B cell (primary cell): ENCODE results near the gene XYLT1. TPM values are rescaled to one million over a fixed set of nuclear protein-coding genes. Genes with fewer than 3 reads are reported as not detected.
A peak's percentile ranks its signal among the peaks of the same experiment; 100 is the strongest.

Experiments
- ATAC-seq: fragments of 200-7000 bp; cut with Tn5 transposase; one replicate; pipeline ENCODE4 v1.10.0; 2021; ENCODE audit warnings: low read depth, mild to moderate bottlenecking, moderate number of reproducible peaks, moderate library complexity
- CTCF ChIA-PET: fragments of 350-600 bp; sonication (Branson Sonifier 250); formaldehyde crosslinking; loops from one replicate; lab custom pipeline; 2021; ENCODE audit warnings: antibody characterized with exemption, inconsistent platforms; lab: Charles Lee
- POLR2A ChIA-PET: fragments of 350-600 bp; sonication (Branson Sonifier 250); formaldehyde crosslinking; loops from one replicate; lab custom pipeline; 2021; ENCODE audit warnings: antibody characterized with exemption; lab: Charles Lee
- DNase-seq: peaks from one replicate; pipeline ENCODE4 v3.0.0; 2013
- H2AFZ ChIP-seq: 2 replicates; pipeline ENCODE4 v1.6.1; 2012; ENCODE audit warnings: mild to moderate bottlenecking, low read depth, low read length; ENCODE audit not compliant: insufficient read depth, poor library complexity, severe bottlenecking
- H3K27ac ChIP-seq, 2 donors: 1 replicate in 1 of 2; 2 replicates in 1 of 2; pipeline ENCODE4 v1.5.1; 2012 to 2013; ENCODE audit warnings: low read length in 2 of 2, mild to moderate bottlenecking in 2 of 2, moderate library complexity in 1 of 2
- H3K27me3 ChIP-seq, 4 experiments: fragments of 200-600 bp in 1 of 4; sonication (generic) in 1 of 4; replicated peaks in 1 of 4; 1 replicate in 2 of 4; 2 replicates in 2 of 4; pipeline versions ENCODE4 v1.6.1 to v1.7.0; 2013 to 2016; ENCODE audit warnings: low read length in 3 of 4, mild to moderate bottlenecking in 2 of 4, mixed read lengths in 1 of 4, moderate library complexity in 1 of 4; ENCODE audit not compliant: insufficient read depth in 4 of 4, control insufficient read depth in 3 of 4; ENCODE audit errors: control extremely low read depth in 1 of 4
- H3K36me3 ChIP-seq, 2 experiments: replicated peaks in 1 of 2; 1 replicate in 1 of 2; 2 replicates in 1 of 2; pipeline versions ENCODE4 v1.6.1 to v1.7.1; 2013; ENCODE audit warnings: low read length in 1 of 2; ENCODE audit not compliant: insufficient read depth in 2 of 2, control insufficient read depth in 1 of 2; ENCODE audit errors: control extremely low read depth in 1 of 2, extremely low read depth in 1 of 2
- H3K4me1 ChIP-seq, 2 donors: fragments of 200-600 bp in 1 of 2; sonication (generic) in 1 of 2; 1 replicate in 1 of 2; 2 replicates in 1 of 2; pipeline versions ENCODE4 v1.5.1 to v1.6.1; 2013 to 2017; ENCODE audit warnings: low read length in 2 of 2; ENCODE audit not compliant: control insufficient read depth in 2 of 2, insufficient read depth in 2 of 2
- H3K4me2 ChIP-seq: replicated peaks from 2 replicates; pipeline ENCODE3; 2012; ENCODE audit warnings: mild to moderate bottlenecking, low read depth, low read length; ENCODE audit not compliant: poor library complexity, severe bottlenecking
- H3K4me3 ChIP-seq, 5 experiments: fragments of 200-600 bp in 1 of 5; sonication (generic) in 1 of 5; 1 replicate in 3 of 5; 2 replicates in 2 of 5; pipeline versions ENCODE4 v1.5.1 to v1.7.0; 2011 to 2016; ENCODE audit warnings: low read length in 4 of 5, mild to moderate bottlenecking in 4 of 5, low read depth in 2 of 5, control low read depth in 1 of 5, moderate library complexity in 1 of 5; ENCODE audit not compliant: insufficient read depth in 1 of 5; ENCODE audit errors: control extremely low read depth in 1 of 5, extremely low read depth in 1 of 5
- H3K79me2 ChIP-seq: fragments of 200-600 bp; sonication (generic); one replicate; pipeline ENCODE4 v1.6.0; 2016; ENCODE audit warnings: low read length; ENCODE audit not compliant: control insufficient read depth, insufficient read depth
- H3K9ac ChIP-seq: fragments of 200-600 bp; sonication (generic); 2 replicates; pipeline ENCODE4 v1.6.1; 2017; ENCODE audit warnings: mild to moderate bottlenecking, low read length, moderate library complexity
- H3K9me3 ChIP-seq, 3 donors: one replicate each; pipeline versions ENCODE4 v1.6.1 to v1.7.1; 2013; ENCODE audit warnings: low read length in 2 of 3; ENCODE audit not compliant: control insufficient read depth in 2 of 3, insufficient read depth in 1 of 3; ENCODE audit errors: control extremely low read depth in 1 of 3
- H4K20me1 ChIP-seq: 2 replicates; pipeline ENCODE4 v1.6.0; 2012; ENCODE audit warnings: mild to moderate bottlenecking, low read length; ENCODE audit not compliant: insufficient read depth, control insufficient read depth, poor library complexity, severe bottlenecking
- H3K27ac Mint-ChIP-seq: one replicate; pipeline ENCODE4 v1.8.0; 2021; ENCODE audit warnings: mixed read lengths
- H3K27me3 Mint-ChIP-seq: one replicate; pipeline ENCODE4 v1.8.0; 2021; ENCODE audit warnings: mixed read lengths
- H3K4me1 Mint-ChIP-seq: one replicate; pipeline ENCODE4 v1.8.0; 2021; ENCODE audit warnings: mixed read lengths
- H3K4me3 Mint-ChIP-seq: one replicate; pipeline ENCODE4 v1.8.0; 2021; ENCODE audit warnings: mixed read lengths
- H3K9me3 Mint-ChIP-seq: one replicate; pipeline ENCODE4 v1.8.0; 2022; ENCODE audit warnings: mixed read lengths; ENCODE audit not compliant: insufficient read depth
- CTCF ChIP-seq: fragments of 200-600 bp; IDR thresholded peaks from one replicate; pipeline ENCODE4 v1.8.0; 2022; ENCODE audit warnings: antibody characterized with exemption, mild to moderate bottlenecking
- EZH2 ChIP-seq: IDR thresholded peaks from 2 replicates; pipeline ENCODE4 v1.6.1; 2012; ENCODE audit warnings: borderline replicate concordance, low read depth, mild to moderate bottlenecking, moderate library complexity, low read length; ENCODE audit not compliant: insufficient read depth, poor library complexity, severe bottlenecking
- WGBS: methylation state at CpG from one replicate; pipeline ENCODE4 v1.1.5; 2013; ENCODE audit warnings: missing lambda C conversion rate; ENCODE audit not compliant: insufficient coverage; 5-methylcytosine and 5-hydroxymethylcytosine counted together
- intact Hi-C: fragments of 100-400 bp; cut with micrococcal nuclease; formaldehyde crosslinking; loops from one replicate; pipeline ENCODE4 v1.10.0; 2022
- polyA plus RNA-seq: library from polyadenylated mRNA; depleted of rRNA; stranded (reverse); fragments of >200 nt; gene quantifications from 2 replicates; pipeline ENCODE4 v1.2.3, GENCODE V29; 2012
- total RNA-seq, 2 donors: library from RNA; stranded (reverse); fragments of 120-200 nt in 1 of 2; gene quantifications; 1 replicate in 1 of 2; 2 replicates in 1 of 2; pipeline versions ENCODE4 v1.2.3 to v1.2.4, GENCODE V29; 2013 to 2022

The XYLT1 gene
- total and polyA plus RNA-seq, 2 donors (not counting 1 experiment from before 2014, with no cell fraction given) = 8.7 to 59.6 TPM

GRCh38 chr16:17135439-17135838 lies 335.3 kb downstream of the XYLT1 start:
- no peaks in the 10 kb centered on the region for H3K9me3 Mint-ChIP-seq
- peaks cover 9 to 15% of the 10 kb centered on the region in 2 donors for H3K4me1 ChIP-seq
- CTCF ChIA-PET = interaction anchor here (1.3 kb wide), 1 partner anchor 273 kb away, joined by 5 read pairs; no protein-coding TSS in a partner anchor
- no peaks in the 10 kb centered on the region for H3K27me3 Mint-ChIP-seq
- WGBS = 100% methylated on average over 2 of the region's 4 CpGs
- H3K4me3 ChIP-seq = no peak overlapping the region
- POLR2A ChIA-PET = no interaction called here
- DNase-seq = no peak
- no peak overlapping the region for H2AFZ ChIP-seq
- intact Hi-C loops = no loop called here
- H3K27ac ChIP-seq = no peak overlapping the region
- peaks cover 5% of the 10 kb centered on the region for H3K79me2 ChIP-seq
- H3K4me2 ChIP-seq = no peak overlapping the region
- peaks cover 29% of the 10 kb centered on the region for H3K4me1 Mint-ChIP-seq
- no peak overlapping the region for H3K4me3 Mint-ChIP-seq
- no peak overlapping the region for H3K9ac ChIP-seq
- ATAC-seq = no peak
- peaks cover 3 to 86% of the 10 kb centered on the region in 2 experiments for H3K36me3 ChIP-seq
- H3K9me3 ChIP-seq = no peaks in the 10 kb centered on the region
- peaks cover 6% of the 10 kb centered on the region for H4K20me1 ChIP-seq
- no peak overlapping the region for H3K27ac Mint-ChIP-seq
- TF ChIP-seq CTCF = no peak
- no peak for TF ChIP-seq EZH2
- no peaks in the 10 kb centered on the region for H3K27me3 ChIP-seq

GRCh38 chr16:17134586-17134985 lies 336.2 kb downstream of the XYLT1 start:
- no peaks in the 10 kb centered on the region for H3K9me3 Mint-ChIP-seq
- H3K79me2 ChIP-seq = peaks cover 5% of the 10 kb centered on the region
- ChIA-PET POLR2A (no interaction called here), CTCF (interaction anchor here (1.3 kb wide), 1 partner anchor 272 kb away, joined by 5 read pairs; no protein-coding TSS in a partner anchor)
- H3K4me1 ChIP-seq = peaks cover 9 to 15% of the 10 kb centered on the region in 2 donors
- peaks cover 3% of the 10 kb centered on the region for H4K20me1 ChIP-seq
- no peak overlapping the region for H2AFZ ChIP-seq
- H3K27ac Mint-ChIP-seq = no peak overlapping the region
- WGBS = 46% methylated on average over 9 of the region's 10 CpGs
- H3K4me3 Mint-ChIP-seq = no peak overlapping the region
- peaks cover 3 to 87% of the 10 kb centered on the region in 2 experiments for H3K36me3 ChIP-seq
- no peak overlapping the region for H3K4me2 ChIP-seq
- H3K4me1 Mint-ChIP-seq = peaks cover 36% of the 10 kb centered on the region
- H3K27ac ChIP-seq = no peak overlapping the region
- DNase-seq = peak; percentile 12
- intact Hi-C loops = no loop called here
- no peaks in the 10 kb centered on the region for H3K27me3 ChIP-seq
- TF ChIP-seq EZH2 = no peak
- no peak for TF ChIP-seq CTCF
- ATAC-seq = no peak
- no peak overlapping the region for H3K9ac ChIP-seq
- H3K9me3 ChIP-seq = no peaks in the 10 kb centered on the region
- H3K4me3 ChIP-seq = no peak overlapping the region
- no peaks in the 10 kb centered on the region for H3K27me3 Mint-ChIP-seq
